IMR-90 (cell line): ENCODE results near the gene REN. TPM values are rescaled to one million over a fixed set of nuclear protein-coding genes. Genes with fewer than 3 reads are reported as not detected.

Source experiments
- ATAC-seq: fragments of 200-7000 bp; cut with Tn5 transposase; 2 replicates; pipeline ENCODE4 v1.9.1; 2020; ENCODE audit warnings: low read depth, mild to moderate bottlenecking, moderate library complexity
- BruUV-seq: library from RNA; stranded (reverse); fragments of 400-500 nt; replicated peaks from 2 replicates; lab custom pipeline; 2021; lab: Mats Ljungman, UMichigan
- CTCF ChIA-PET: fragments of 300-600 bp; formaldehyde crosslinking; extraction: SDS; loops from one replicate; lab custom pipeline; 2021; ENCODE audit warnings: antibody characterized with exemption; lab: Yijun Ruan, JAX
- POLR2A ChIA-PET: fragments of 300-600 bp; sonication (Branson Sonifier 250); formaldehyde crosslinking; loops from one replicate; lab custom pipeline; 2022; ENCODE audit warnings: antibody characterized with exemption; ENCODE audit not compliant: unreplicated experiment; lab: Charles Lee
- DNase-seq: peaks from one replicate; pipeline ENCODE4 v3.0.0; 2013
- H2AFZ ChIP-seq: replicated peaks from 2 replicates; pipeline ENCODE3; 2013; ENCODE audit warnings: low read length, mild to moderate bottlenecking; ENCODE audit not compliant: poor library complexity
- H2AK5ac ChIP-seq: 2 replicates; pipeline ENCODE4 v1.6.1; 2013; ENCODE audit warnings: low read depth, low read length, inconsistent platforms
- H2AK9ac ChIP-seq: replicated peaks from 2 replicates; pipeline ENCODE3; 2013; ENCODE audit warnings: mild to moderate bottlenecking, low read depth, low read length, moderate library complexity; ENCODE audit not compliant: poor library complexity
- H2BK120ac ChIP-seq: 2 replicates; pipeline ENCODE4 v1.6.1; 2013; ENCODE audit warnings: low read depth, low read length, inconsistent platforms
- H2BK15ac ChIP-seq: 3 replicates; pipeline ENCODE4 v1.6.1; 2013; ENCODE audit warnings: low read depth, low read length, inconsistent platforms
- H2BK20ac ChIP-seq: 2 replicates; pipeline ENCODE4 v1.6.1; 2013; ENCODE audit warnings: low read depth, mild to moderate bottlenecking, inconsistent platforms, low read length, moderate library complexity
- H2BK5ac ChIP-seq: 2 replicates; pipeline ENCODE4 v1.6.1; 2013; ENCODE audit warnings: mild to moderate bottlenecking, low read depth, low read length, inconsistent platforms; ENCODE audit not compliant: poor library complexity, severe bottlenecking
- H3K14ac ChIP-seq: replicated peaks from 2 replicates; pipeline ENCODE4 v1.6.1; 2013; ENCODE audit warnings: low read depth, low read length, inconsistent platforms
- H3K18ac ChIP-seq: 2 replicates; pipeline ENCODE4 v1.6.1; 2013; ENCODE audit warnings: low read depth, low read length, control low read depth
- H3K23ac ChIP-seq: 2 replicates; pipeline ENCODE4 v1.6.1; 2013; ENCODE audit warnings: low read depth, low read length, inconsistent platforms
- H3K27ac ChIP-seq: 2 replicates; pipeline ENCODE4 v1.5.1; 2013; ENCODE audit warnings: mild to moderate bottlenecking, control low read depth, low read length; ENCODE audit not compliant: insufficient read depth
- H3K27me3 ChIP-seq: 2 replicates; pipeline ENCODE4 v1.6.1; 2013; ENCODE audit warnings: low read length; ENCODE audit not compliant: control insufficient read depth, insufficient read depth
- H3K36me3 ChIP-seq: 2 replicates; pipeline ENCODE4 v1.6.1; 2013; ENCODE audit warnings: low read length, mixed read lengths; ENCODE audit not compliant: control insufficient read depth, insufficient read depth
- H3K4ac ChIP-seq: 2 replicates; pipeline ENCODE4 v1.6.1; 2013; ENCODE audit warnings: low read depth, low read length, inconsistent platforms
- H3K4me1 ChIP-seq: 2 replicates; pipeline ENCODE4 v1.6.1; 2013; ENCODE audit warnings: low read length, mixed read lengths; ENCODE audit not compliant: control insufficient read depth, insufficient read depth
- H3K4me2 ChIP-seq: 2 replicates; pipeline ENCODE4 v1.6.1; 2013; ENCODE audit warnings: low read depth, mild to moderate bottlenecking, control low read depth, low read length, moderate library complexity
- H3K4me3 ChIP-seq: 2 replicates; pipeline ENCODE4 v1.5.1; 2013; ENCODE audit warnings: low read depth, mild to moderate bottlenecking, control low read depth, low read length, moderate library complexity; ENCODE audit not compliant: insufficient read depth
- H3K56ac ChIP-seq: 2 replicates; pipeline ENCODE4 v1.6.1; 2013; ENCODE audit warnings: low read length, inconsistent platforms; ENCODE audit not compliant: insufficient read depth; ENCODE audit errors: extremely low read depth
- H3K79me1 ChIP-seq, 2 experiments: 2 replicates each; pipeline ENCODE4 v1.6.1; 2013; ENCODE audit warnings: low read length in 2 of 2, inconsistent platforms in 1 of 2, low read depth in 1 of 2
- H3K9ac ChIP-seq: 2 replicates; pipeline ENCODE4 v1.6.1; 2013; ENCODE audit warnings: low read depth, low read length, control low read depth
- H3K9me1 ChIP-seq: 2 replicates; pipeline ENCODE4 v1.6.1; 2013; ENCODE audit warnings: low read length, inconsistent platforms; ENCODE audit not compliant: insufficient read depth
- H3K9me3 ChIP-seq: 2 replicates; pipeline ENCODE4 v1.6.1; 2013; ENCODE audit warnings: low read length; ENCODE audit not compliant: control insufficient read depth, insufficient read depth
- H4K20me1 ChIP-seq: 2 replicates; pipeline ENCODE4 v1.6.1; 2013; ENCODE audit warnings: low read length, inconsistent platforms; ENCODE audit not compliant: insufficient read depth
- H4K5ac ChIP-seq: 2 replicates; pipeline ENCODE4 v1.6.1; 2013; ENCODE audit warnings: mild to moderate bottlenecking, low read depth, low read length, control low read depth
- H4K8ac ChIP-seq, 2 experiments: 2 replicates each; pipeline ENCODE4 v1.6.1; 2013; ENCODE audit warnings: low read depth in 2 of 2, low read length in 2 of 2, control low read depth in 1 of 2, inconsistent platforms in 1 of 2
- H4K91ac ChIP-seq: 2 replicates; pipeline ENCODE4 v1.6.1; 2013; ENCODE audit warnings: low read depth, low read length, inconsistent platforms; ENCODE audit not compliant: insufficient read depth
- MAFK ChIP-seq: IDR thresholded peaks from 2 replicates; pipeline ENCODE4 v1.6.1; 2012; ENCODE audit warnings: low read depth, low read length, improper control_type of control experiment
- NFE2L2 ChIP-seq: fragments of 150-350 bp; IDR thresholded peaks from 2 replicates; pipeline ENCODE4 v1.6.1; 2016; ENCODE audit warnings: low read depth, mild to moderate bottlenecking, low read length
- POLR2A ChIP-seq: IDR thresholded peaks from 2 replicates; pipeline ENCODE4 v1.6.1; 2012; ENCODE audit warnings: mild to moderate bottlenecking, low read depth, low read length
- RAD21 ChIP-seq: IDR thresholded peaks from 2 replicates; pipeline ENCODE4 v1.6.1; 2012; ENCODE audit warnings: low read length, improper control_type of control experiment
- RFX5 ChIP-seq: IDR thresholded peaks from 2 replicates; pipeline ENCODE4 v1.8.0; 2012; ENCODE audit warnings: low read depth, mild to moderate bottlenecking, low read length, moderate library complexity
- WGBS, 2 experiments: methylation state at CpG; one replicate each; pipeline versions ENCODE4 v1.1.5 to v1.1.7; 2013; ENCODE audit warnings: missing lambda C conversion rate in 2 of 2; ENCODE audit not compliant: insufficient read length in 1 of 2; ENCODE audit errors: extremely low coverage in 2 of 2; 5-methylcytosine and 5-hydroxymethylcytosine counted together
- dilution Hi-C: fragments of 300-500 bp; cut with HindIII; formaldehyde crosslinking; loops from one replicate; pipeline ENCODE4 v1.14.3; 2018; ENCODE audit warnings: low sequenced_read_pairs; ENCODE audit not compliant: unreplicated experiment
- in situ Hi-C: fragments of 300-500 bp; cut with MboI; formaldehyde crosslinking; loops from 3 replicates; pipeline ENCODE4 v1.14.3; 2019; ENCODE audit warnings: low sequenced_read_pairs, inconsistent platforms, mixed read lengths
- intact Hi-C: fragments of 100-400 bp; cut with micrococcal nuclease; formaldehyde crosslinking; loops from 2 replicates; pipeline ENCODE4 v1.10.0; 2022
- polyA plus RNA-seq, 3 experiments: library from polyadenylated mRNA; depleted of rRNA; stranded (reverse); fragments of >200 nt; gene quantifications; 2 replicates each; pipeline ENCODE4 v1.2.3, GENCODE V29; 2012; ENCODE audit warnings: low replicate concordance in 1 of 3
- total RNA-seq: library from RNA; depleted of rRNA; stranded (reverse); fragments of >200 nt; gene quantifications from 2 replicates; pipeline ENCODE4 v1.2.3, GENCODE V29; 2012

Gene REN
- total and polyA plus RNA-seq, 2 of the 4 experiments (the other 2 are of a cell fraction) = 0.54 to 1.2 TPM

DNA sequence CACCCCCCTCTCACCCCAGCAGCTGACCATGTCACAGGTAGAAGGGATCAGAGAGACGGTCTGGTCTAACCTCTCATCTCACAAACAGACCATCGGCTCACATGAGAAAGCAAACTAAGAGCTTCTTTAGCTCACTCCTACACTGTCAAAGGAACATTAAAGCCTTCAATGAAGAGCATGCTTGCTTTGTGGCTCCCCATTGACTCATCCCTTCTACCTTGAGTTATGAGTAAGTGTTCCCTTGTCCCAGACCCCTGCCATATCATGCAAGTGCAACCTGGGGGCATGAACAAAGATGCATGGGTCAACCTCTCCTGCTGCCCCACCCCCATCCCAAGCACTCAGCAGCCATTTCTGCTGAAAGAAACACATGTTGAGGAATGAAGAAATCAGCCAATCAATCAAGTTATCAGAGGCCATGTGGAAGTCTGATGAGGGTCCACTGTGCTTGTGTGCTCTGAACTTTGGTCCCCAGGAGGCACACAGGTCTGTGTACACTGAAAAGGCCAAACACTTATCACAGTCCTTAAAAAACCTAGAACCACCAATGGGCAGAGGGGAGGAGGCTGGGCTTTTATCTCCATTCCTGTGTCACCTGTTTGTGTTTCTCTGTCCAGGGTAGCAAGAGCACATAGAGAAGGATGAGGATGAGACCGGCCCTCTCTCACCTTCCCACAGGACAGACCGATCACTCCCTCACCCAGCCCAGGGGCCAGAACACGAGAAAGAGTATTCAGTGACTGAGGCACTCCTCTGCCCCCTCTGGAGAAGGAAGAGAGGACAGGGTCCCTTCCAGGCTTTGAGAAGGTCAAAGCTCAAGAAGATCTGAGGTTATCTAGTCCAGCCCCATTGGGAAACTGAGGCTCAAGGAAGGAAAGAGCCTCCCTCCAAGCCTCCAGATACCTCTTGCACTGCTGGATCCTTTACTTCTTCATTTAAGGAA, 23.8 kb downstream of the REN start:
- DNase-seq = no peak
- in situ Hi-C loops (no loop called here), intact Hi-C loops (no loop called here), dilution Hi-C loops (loop anchor here (25.0 kb wide), 1 partner anchor 280 kb away; the partner anchor contains the start of gene SNRPE)
- WGBS, 2 experiments = 67% methylated on average over 1 of the region's 5 CpGs; no CpG with 5 or more reads in 1 of the 2 experiments
- BruUV-seq = no TSS peak
- Histone ChIP-seq H3K14ac (no peak overlapping the region), H4K20me1 (no peaks in the 10 kb centered on the region), H3K27ac (no peak overlapping the region), H3K4me1 (no peaks in the 10 kb centered on the region), H3K9ac (no peak overlapping the region), H2BK20ac (no peak overlapping the region), H3K56ac (no peak overlapping the region), H2BK120ac (no peak overlapping the region), H3K23ac (no peak overlapping the region), H2AFZ (no peak overlapping the region), H4K8ac (no peak overlapping the region), H3K4me3 (no peak overlapping the region), H3K4ac (no peak overlapping the region), H2BK15ac (no peak overlapping the region), H3K18ac (no peak overlapping the region), H3K9me1 (no peaks in the 10 kb centered on the region), H3K36me3 (peaks cover 31% of the 10 kb centered on the region), H2AK5ac (no peak overlapping the region), H3K27me3 (no peaks in the 10 kb centered on the region), H4K5ac (no peak overlapping the region), H3K9me3 (no peaks in the 10 kb centered on the region), H2AK9ac (peak overlapping the region; percentile 57), H2BK5ac (no peak overlapping the region), H3K4me2 (no peak overlapping the region), H3K79me1 (no peaks in the 10 kb centered on the region; a peak in 1 of 4 replicates), H4K91ac (no peak overlapping the region)
- ATAC-seq = no peak
- TF ChIP-seq RAD21 (no peak), NFE2L2 (no peak), RFX5 (no peak), MAFK (no peak), POLR2A (no peak)
- ChIA-PET CTCF (interaction anchor here (1.5 kb wide), 1 partner anchor 271 kb away, joined by 3 read pairs; no protein-coding TSS in a partner anchor), POLR2A (no interaction called here)
